Measurements from ENCODE around the gene DOK7. TPM values are rescaled to one million over a fixed set of nuclear protein-coding genes. Genes with fewer than 3 reads are reported as not detected.

The DOK7 gene
- total and polyA plus RNA-seq, 2 donors (not counting 3 experiments of a cell fraction or from before 2014, with no cell fraction given), result not detected

- FAIRE-seq (no peak), DNase-seq (ENCODE audit: low read depth, low spot score) (no peak)
- Histone ChIP-seq H3K9me3 (replicated peaks; ENCODE audit: control insufficient read depth, insufficient read depth, low read length) (no peaks in the 10 kb centered on the region), H2AFZ (ENCODE audit: low read depth, low read length) (no peak overlapping the region), H3K36me3 (ENCODE audit: control insufficient read depth in 2 of 2, extremely low read depth in 1 of 2, insufficient read depth in 2 of 2, low read length in 2 of 2) (no peaks in the 10 kb centered on the region), H3K9me1 (replicated peaks; ENCODE audit: control insufficient read depth, extremely low read depth, insufficient read depth, low read length) (no peaks in the 10 kb centered on the region), H3K4me3 (replicated peaks in 1 of 3; ENCODE audit: insufficient read depth in 1 of 3, low read depth in 1 of 3, low read length in 3 of 3) (no peak overlapping the region), H3K4me2 (ENCODE audit: insufficient read depth, low read length) (no peak overlapping the region), H3K79me2 (ENCODE audit: control insufficient read depth, insufficient read depth, low read length) (no peaks in the 10 kb centered on the region), H3K27ac (ENCODE audit: insufficient read depth, low read depth, low read length) (no peak overlapping the region), H4K20me1 (replicated peaks; ENCODE audit: control insufficient read depth, extremely low read depth, insufficient read depth, low read length) (no peaks in the 10 kb centered on the region), H3K4me1 (ENCODE audit: control insufficient read depth, extremely low read depth, insufficient read depth, low read length) (peaks cover 4% of the 10 kb centered on the region), H3K27me3 (ENCODE audit: control insufficient read depth in 2 of 2, insufficient read depth in 2 of 2, low read length in 2 of 2) (peaks cover 0 to 2% of the 10 kb centered on the region in 2 experiments), H3K9ac (replicated peaks; ENCODE audit: extremely low read depth, insufficient read depth, low read length) (no peak overlapping the region)
- intact Hi-C loops (cut with micrococcal nuclease) (no loop called here), dilution Hi-C loops (cut with MboI; ENCODE audit: extremely low pct_ligation_motif_present, low sequenced_read_pairs) (no loop called here)
- TF ChIP-seq MAX (IDR thresholded peaks at IDR 0.05; ENCODE audit: insufficient read depth, insufficient read length), result no peak
- no peak for TF ChIP-seq MYC (IDR thresholded peaks at IDR 0.05; ENCODE audit: low read depth, low read length)
- TF ChIP-seq POLR2A (IDR thresholded peaks at IDR 0.05; ENCODE audit: low read depth, low read length), result no peak
- no peak for TF ChIP-seq EZH2 (IDR thresholded peaks at IDR 0.05; ENCODE audit: borderline replicate concordance, low read depth, low read length, severe bottlenecking)
- no peak for TF ChIP-seq GATA2 (IDR thresholded peaks at IDR 0.05; ENCODE audit: insufficient read depth, insufficient read length, low read depth, low read length)
- TF ChIP-seq POLR2AphosphoS5 (IDR thresholded peaks at IDR 0.05; ENCODE audit: insufficient read depth, low read depth, low read length), result no peak
- TF ChIP-seq JUN (IDR thresholded peaks at IDR 0.05; ENCODE audit: borderline replicate concordance, insufficient read depth, insufficient read length, low read depth), result no peak
- no peak for TF ChIP-seq CTCF (IDR thresholded peaks at IDR 0.05; ENCODE audit: extremely low read depth in 1 of 2, insufficient read depth in 1 of 2, low read depth in 1 of 2, low read length in 2 of 2)
- no peak for TF ChIP-seq FOS (IDR thresholded peaks at IDR 0.05; ENCODE audit: borderline replicate concordance, insufficient read depth, low read length)
- no TSS peak for BruUV-seq (replicated peaks)
- ChIA-PET POLR2A (no interaction called here), CTCF (interaction anchor here (1.2 kb wide), 1 partner anchor 256 kb away, joined by 4 read pairs; no protein-coding TSS in a partner anchor)
Measured at GRCh38 chr4:3449047-3449573, 14.0 kb upstream of the DOK7 start.

Measured in endothelial cell of umbilical vein (primary cell).